ENCODE measurements around the gene STAC. TPM values are rescaled to one million over a fixed set of nuclear protein-coding genes. Genes with fewer than 3 reads are reported as not detected.

Gene STAC
- total RNA-seq, 4 donors from 2014 or later = 0.28 to 3.8 (median 0.92) TPM

GRCh38 chr3:36525115-36525801, 145.0 kb downstream of the STAC start:
- no peak for ATAC-seq (ENCODE audit: low FRiP score)
- TF ChIP-seq CTCF (IDR thresholded peaks at IDR 0.05) = no peak
- DNase-seq (ENCODE audit: low spot score) = no peak

- ATAC-seq (ENCODE audit: low FRiP score) = no peak
- no peak for TF ChIP-seq CTCF (IDR thresholded peaks at IDR 0.05)
- DNase-seq (ENCODE audit: low spot score) = no peak
Measured at GRCh38 chr3:36538136-36538749, 157.9 kb downstream of the STAC start.

GRCh38 chr3:36540888-36541518, 160.7 kb downstream of the STAC start:
- no peak for TF ChIP-seq CTCF (IDR thresholded peaks at IDR 0.05)
- no peak for DNase-seq (ENCODE audit: low spot score)
- no peak for ATAC-seq (ENCODE audit: low FRiP score)

GRCh38 chr3:36542186-36542585, 161.9 kb downstream of the STAC start:
- ATAC-seq (ENCODE audit: low FRiP score) = no peak
- DNase-seq (ENCODE audit: low spot score) = no peak
- no peak for TF ChIP-seq CTCF (IDR thresholded peaks at IDR 0.05)

GRCh38 chr3:36543276-36543997, 163.1 kb downstream of the STAC start:
- TF ChIP-seq CTCF (IDR thresholded peaks at IDR 0.05) = no peak
- DNase-seq (ENCODE audit: low spot score) (no peak), ATAC-seq (ENCODE audit: low FRiP score) (no peak)

- DNase-seq (ENCODE audit: low spot score) (no peak), ATAC-seq (ENCODE audit: low FRiP score) (no peak)
- TF ChIP-seq CTCF (IDR thresholded peaks at IDR 0.05) = no peak
Measured at GRCh38 chr3:36546226-36546625, 165.9 kb downstream of the STAC start.
